ENCODE results near the gene MICAL3. TPM values are rescaled to one million over a fixed set of nuclear protein-coding genes. Genes with fewer than 3 reads are reported as not detected.
"Not testable (repeated sequence)": the region's sequence is repeated elsewhere in the genome, so short reads cannot be mapped to it uniquely, and the experiment has no call there.

MICAL3 gene
- polyA plus RNA-seq, 3 donors: 24.8 to 29.0 (median 27.6) TPM

GRCh38 chr22:18059473-18059872 is 35.1 kb upstream of the MICAL3 start:
- no peak for DNase-seq (ENCODE audit: low read depth in 3 of 3, low spot score in 2 of 3)

GRCh38 chr22:18059094-18059417 is 34.7 kb upstream of the MICAL3 start:
- DNase-seq (ENCODE audit: low read depth in 3 of 3, low spot score in 2 of 3): no peak

GRCh38 chr22:18058371-18059093 is 34.2 kb upstream of the MICAL3 start:
- DNase-seq (ENCODE audit: low read depth in 3 of 3, low spot score in 2 of 3): no peak

GRCh38 chr22:18057568-18058209 is 33.3 kb upstream of the MICAL3 start:
- no peak for DNase-seq (ENCODE audit: low read depth in 3 of 3, low spot score in 2 of 3)

GRCh38 chr22:18056807-18057474 is 32.6 kb upstream of the MICAL3 start:
- no peak for DNase-seq (ENCODE audit: low read depth in 3 of 3, low spot score in 2 of 3)

GRCh38 chr22:18056161-18056666 is 31.9 kb upstream of the MICAL3 start:
- DNase-seq (ENCODE audit: low read depth in 3 of 3, low spot score in 2 of 3): no peak

GRCh38 chr22:18055619-18056160 is 31.3 kb upstream of the MICAL3 start:
- no peak for DNase-seq (ENCODE audit: low read depth in 3 of 3, low spot score in 2 of 3)

GRCh38 chr22:18053216-18053946 is 29.0 kb upstream of the MICAL3 start:
- DNase-seq (ENCODE audit: low read depth in 3 of 3, low spot score in 2 of 3): not testable (repeated sequence)

- not testable (repeated sequence) for DNase-seq (ENCODE audit: low read depth in 3 of 3, low spot score in 2 of 3)
These were observed 26.8 kb upstream of the MICAL3 start for GRCh38 chr22:18051113-18051512.

- DNase-seq (ENCODE audit: low read depth in 3 of 3, low spot score in 2 of 3): no peak
These were observed 25.7 kb upstream of the MICAL3 start for GRCh38 chr22:18050065-18050464.

- DNase-seq (ENCODE audit: low read depth in 3 of 3, low spot score in 2 of 3): no peak
These were observed 24.1 kb upstream of the MICAL3 start for GRCh38 chr22:18048441-18048898.

- no peak for DNase-seq (ENCODE audit: low read depth in 3 of 3, low spot score in 2 of 3)
These were observed 23.7 kb upstream of the MICAL3 start for GRCh38 chr22:18048041-18048440.

- no peak for DNase-seq (ENCODE audit: low read depth in 3 of 3, low spot score in 2 of 3)
These were observed 21.4 kb upstream of the MICAL3 start for GRCh38 chr22:18045794-18046193.

- no peak for DNase-seq (ENCODE audit: low read depth in 3 of 3, low spot score in 2 of 3)
These were observed 20.3 kb upstream of the MICAL3 start for GRCh38 chr22:18044548-18045271.

- DNase-seq (ENCODE audit: low read depth in 3 of 3, low spot score in 2 of 3): no peak
These were observed 18.3 kb upstream of the MICAL3 start for GRCh38 chr22:18042685-18043084.

GRCh38 chr22:18040898-18041297 is 16.5 kb upstream of the MICAL3 start:
- DNase-seq (ENCODE audit: low read depth in 3 of 3, low spot score in 2 of 3): not testable (repeated sequence)

- no peak for DNase-seq (ENCODE audit: low read depth in 3 of 3, low spot score in 2 of 3)
These were observed 11.4 kb upstream of the MICAL3 start for GRCh38 chr22:18035751-18036150.

GRCh38 chr22:18034076-18034475 is 9.7 kb upstream of the MICAL3 start:
- DNase-seq (ENCODE audit: low read depth in 3 of 3, low spot score in 2 of 3): no peak

GRCh38 chr22:18033204-18033998 is 9.0 kb upstream of the MICAL3 start:
- no peak for DNase-seq (ENCODE audit: low read depth in 3 of 3, low spot score in 2 of 3)

Measured in right renal cortex interstitium (tissue), 3 donors.